HepG2 (cell line): ENCODE data around the gene DENND1C. TPM values are rescaled to one million over a fixed set of nuclear protein-coding genes. Genes with fewer than 3 reads are reported as not detected.

ENCODE experiments used
- CHCHD3 ChIP-seq: sonication (generic); formaldehyde crosslinking; IDR thresholded peaks from 2 replicates; pipeline ENCODE4 v1.8.0; 2022; ENCODE audit warnings: mild to moderate bottlenecking, missing genetic modification reagents, moderate library complexity
- FOXA3 ChIP-seq: IDR thresholded peaks from 2 replicates; pipeline ENCODE4 v1.6.1; 2016; ENCODE audit warnings: missing genetic modification reagents, missing compliant biosample characterization
- GATAD1 ChIP-seq: IDR thresholded peaks from 2 replicates; pipeline ENCODE4 v1.6.1; 2016; ENCODE audit warnings: missing genetic modification reagents, missing compliant biosample characterization
- GLI4 ChIP-seq: sonication (generic); formaldehyde crosslinking; IDR thresholded peaks from 2 replicates; pipeline ENCODE4 v1.5.1; 2020; ENCODE audit warnings: missing genetic modification reagents, mild to moderate bottlenecking, moderate library complexity, borderline replicate concordance
- JDP2 ChIP-seq: sonication (generic); formaldehyde crosslinking; IDR thresholded peaks from 2 replicates; pipeline ENCODE4 v1.8.1; 2022; ENCODE audit warnings: missing genetic modification reagents, borderline replicate concordance
- MED13 ChIP-seq: sonication (generic); formaldehyde crosslinking; IDR thresholded peaks from 2 replicates; pipeline ENCODE4 v1.5.0; 2020; ENCODE audit warnings: missing genetic modification reagents
- ZMAT3 ChIP-seq: sonication (generic); formaldehyde crosslinking; conservative IDR thresholded peaks from 2 replicates; pipeline ENCODE4 v1.7.0; 2021; ENCODE audit warnings: missing genetic modification reagents
- ZNF253 ChIP-seq: sonication (generic); formaldehyde crosslinking; IDR thresholded peaks from 2 replicates; pipeline ENCODE4 v1.8.0; 2022; ENCODE audit warnings: mild to moderate bottlenecking, missing genetic modification reagents, borderline replicate concordance
- ZNF496 ChIP-seq: sonication (generic); formaldehyde crosslinking; IDR thresholded peaks from 2 replicates; pipeline ENCODE4 v1.8.1; 2023; ENCODE audit warnings: mild to moderate bottlenecking, moderate library complexity, missing genetic modification reagents; ENCODE audit not compliant: insufficient replicate concordance
- ZNF530 ChIP-seq: sonication (generic); formaldehyde crosslinking; IDR thresholded peaks from 2 replicates; pipeline ENCODE4 v1.5.0; 2020; ENCODE audit warnings: low read depth, mild to moderate bottlenecking, missing genetic modification reagents
- ZNF563 ChIP-seq: sonication (generic); formaldehyde crosslinking; IDR thresholded peaks from 2 replicates; pipeline ENCODE4 v1.8.0; 2022; ENCODE audit warnings: mild to moderate bottlenecking, moderate library complexity, missing genetic modification reagents
- ZNF572 ChIP-seq: sonication (generic); formaldehyde crosslinking; IDR thresholded peaks from 2 replicates; pipeline ENCODE4 v1.5.1; 2020; ENCODE audit warnings: mild to moderate bottlenecking, missing genetic modification reagents
- ZNF614 ChIP-seq: IDR thresholded peaks from 2 replicates; pipeline ENCODE4 v1.6.1; 2018; ENCODE audit warnings: missing biosample characterization, missing genetic modification reagents, inconsistent platforms, borderline replicate concordance
- ZNF749 ChIP-seq: sonication (generic); formaldehyde crosslinking; IDR thresholded peaks from 2 replicates; pipeline ENCODE4 v1.8.0; 2022; ENCODE audit warnings: mild to moderate bottlenecking, missing genetic modification reagents, moderate library complexity, borderline replicate concordance
- polyA plus RNA-seq, 8 experiments: library from polyadenylated mRNA; depleted of rRNA in 3 of 8; stranded (reverse) in 7 of 8; unstranded in 1 of 8; fragments of >200 nt; fragmentation: Illumina TruSeq in 4 of 8; extraction: Trizol in 4 of 8; gene quantifications; 2 replicates each; pipeline versions ENCODE4 v1.2.1 to v1.2.3, GENCODE V29; 2011 to 2016; ENCODE audit warnings: low read depth in 4 of 8, missing spikeins in 1 of 8, mixed read lengths in 1 of 8; ENCODE audit not compliant: insufficient read depth in 1 of 8
- total RNA-seq, 5 experiments: library from RNA; depleted of rRNA; stranded (reverse); fragments of >200 nt; fragmentation: Illumina TruSeq; extraction: Trizol; gene quantifications; 2 replicates each; pipeline ENCODE4 v1.2.3, GENCODE V29; 2016; ENCODE audit warnings: low read depth in 1 of 5
- TF ChIP-seq, protein P1 (sequence below): IDR thresholded peaks from 2 replicates; pipeline ENCODE4 v1.6.1; 2016
- TF ChIP-seq, protein P2 (sequence below): sonication (generic); formaldehyde crosslinking; IDR thresholded peaks from 2 replicates; pipeline ENCODE4 v1.5.1; 2020; ENCODE audit warnings: mild to moderate bottlenecking, missing genetic modification reagents, borderline replicate concordance
- TF ChIP-seq, protein P3 (sequence below): fragments of 450-650 bp; IDR thresholded peaks from 2 replicates; pipeline ENCODE4 v1.6.1; 2017; ENCODE audit warnings: mild to moderate bottlenecking
- TF ChIP-seq, protein P4 (sequence below): sonication (generic); formaldehyde crosslinking; IDR thresholded peaks from 2 replicates; pipeline ENCODE4 v1.8.0; 2022; ENCODE audit warnings: low read depth, missing genetic modification reagents
- TF ChIP-seq, protein P5 (sequence below): sonication (generic); formaldehyde crosslinking; IDR thresholded peaks from 2 replicates; pipeline ENCODE4; 2020; ENCODE audit warnings: missing genetic modification reagents, mild to moderate bottlenecking, borderline replicate concordance

Gene DENND1C
- total and polyA plus RNA-seq, 2 of the 13 experiments (the other 11 are each of a cell fraction or from before 2014, with no cell fraction given) = 0.04 to 0.73 TPM

DNA sequence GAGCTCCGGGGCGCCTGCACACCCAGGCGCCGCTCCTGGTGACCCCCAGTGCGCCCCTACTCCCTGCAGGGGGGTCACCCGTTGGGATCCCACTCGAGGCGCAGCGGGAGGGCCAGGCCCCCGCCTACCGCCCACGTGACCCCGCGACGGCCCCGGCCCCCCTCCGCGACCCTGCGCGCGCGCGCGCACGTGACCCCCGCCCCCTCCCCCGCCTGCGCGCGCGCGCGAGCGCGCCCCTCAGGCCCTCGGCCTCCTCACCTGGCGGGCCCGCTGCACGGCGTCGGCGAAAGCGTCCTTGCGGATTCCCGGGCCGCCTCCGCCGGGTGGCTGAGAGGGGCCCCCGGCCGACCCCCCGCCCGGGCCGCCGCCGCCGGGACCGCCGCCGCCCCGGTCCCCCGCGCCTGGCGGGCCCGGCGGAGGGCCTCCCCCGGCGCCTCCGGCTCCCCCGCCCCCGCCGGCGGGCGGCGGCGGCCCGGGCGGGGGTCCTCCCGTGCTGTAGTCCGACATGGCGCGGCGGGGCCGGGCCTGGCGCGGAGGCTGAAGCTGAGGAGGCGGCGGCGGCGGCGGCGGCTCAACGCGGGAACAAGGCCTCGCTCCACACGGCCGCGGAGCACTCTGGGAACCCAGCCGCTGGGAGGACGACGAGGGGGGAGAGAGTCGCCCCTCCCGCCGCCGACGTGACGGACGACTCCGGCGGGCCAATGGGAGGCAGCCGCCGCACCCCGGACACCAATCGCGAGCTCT is 57.2 kb downstream of the DENND1C start, which contains the start of gene KHSRP (continued):
- TF ChIP-seq, protein P1, sequence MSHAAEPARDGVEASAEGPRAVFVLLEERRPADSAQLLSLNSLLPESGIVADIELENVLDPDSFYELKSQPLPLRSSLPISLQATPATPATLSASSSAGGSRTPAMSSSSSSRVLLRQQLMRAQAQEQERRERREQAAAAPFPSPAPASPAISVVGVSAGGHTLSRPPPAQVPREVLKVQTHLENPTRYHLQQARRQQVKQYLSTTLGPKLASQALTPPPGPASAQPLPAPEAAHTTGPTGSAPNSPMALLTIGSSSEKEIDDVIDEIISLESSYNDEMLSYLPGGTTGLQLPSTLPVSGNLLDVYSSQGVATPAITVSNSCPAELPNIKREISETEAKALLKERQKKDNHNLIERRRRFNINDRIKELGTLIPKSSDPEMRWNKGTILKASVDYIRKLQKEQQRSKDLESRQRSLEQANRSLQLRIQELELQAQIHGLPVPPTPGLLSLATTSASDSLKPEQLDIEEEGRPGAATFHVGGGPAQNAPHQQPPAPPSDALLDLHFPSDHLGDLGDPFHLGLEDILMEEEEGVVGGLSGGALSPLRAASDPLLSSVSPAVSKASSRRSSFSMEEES = no peak
- no peak for TF ChIP-seq ZMAT3
- TF ChIP-seq GATAD1 (CRISPR knock-in tag) = peak; percentile 75
- no peak for TF ChIP-seq ZNF572
- no peak for TF ChIP-seq JDP2 (CRISPR knock-in tag)
- TF ChIP-seq, protein P2, sequence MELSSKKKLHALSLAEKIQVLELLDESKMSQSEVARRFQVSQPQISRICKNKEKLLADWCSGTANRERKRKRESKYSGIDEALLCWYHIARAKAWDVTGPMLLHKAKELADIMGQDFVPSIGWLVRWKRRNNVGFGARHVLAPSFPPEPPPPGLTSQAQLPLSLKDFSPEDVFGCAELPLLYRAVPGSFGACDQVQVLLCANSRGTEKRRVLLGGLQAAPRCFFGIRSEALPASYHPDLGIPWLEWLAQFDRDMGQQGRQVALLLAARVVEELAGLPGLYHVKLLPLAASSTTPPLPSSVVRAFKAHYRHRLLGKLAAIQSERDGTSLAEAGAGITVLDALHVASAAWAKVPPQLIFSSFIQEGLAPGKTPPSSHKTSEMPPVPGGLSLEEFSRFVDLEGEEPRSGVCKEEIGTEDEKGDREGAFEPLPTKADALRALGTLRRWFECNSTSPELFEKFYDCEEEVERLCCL = no peak
- no peak for TF ChIP-seq CHCHD3 (CRISPR knock-in tag)
- TF ChIP-seq FOXA3 (CRISPR knock-in tag) = no peak
- TF ChIP-seq, protein P3, sequence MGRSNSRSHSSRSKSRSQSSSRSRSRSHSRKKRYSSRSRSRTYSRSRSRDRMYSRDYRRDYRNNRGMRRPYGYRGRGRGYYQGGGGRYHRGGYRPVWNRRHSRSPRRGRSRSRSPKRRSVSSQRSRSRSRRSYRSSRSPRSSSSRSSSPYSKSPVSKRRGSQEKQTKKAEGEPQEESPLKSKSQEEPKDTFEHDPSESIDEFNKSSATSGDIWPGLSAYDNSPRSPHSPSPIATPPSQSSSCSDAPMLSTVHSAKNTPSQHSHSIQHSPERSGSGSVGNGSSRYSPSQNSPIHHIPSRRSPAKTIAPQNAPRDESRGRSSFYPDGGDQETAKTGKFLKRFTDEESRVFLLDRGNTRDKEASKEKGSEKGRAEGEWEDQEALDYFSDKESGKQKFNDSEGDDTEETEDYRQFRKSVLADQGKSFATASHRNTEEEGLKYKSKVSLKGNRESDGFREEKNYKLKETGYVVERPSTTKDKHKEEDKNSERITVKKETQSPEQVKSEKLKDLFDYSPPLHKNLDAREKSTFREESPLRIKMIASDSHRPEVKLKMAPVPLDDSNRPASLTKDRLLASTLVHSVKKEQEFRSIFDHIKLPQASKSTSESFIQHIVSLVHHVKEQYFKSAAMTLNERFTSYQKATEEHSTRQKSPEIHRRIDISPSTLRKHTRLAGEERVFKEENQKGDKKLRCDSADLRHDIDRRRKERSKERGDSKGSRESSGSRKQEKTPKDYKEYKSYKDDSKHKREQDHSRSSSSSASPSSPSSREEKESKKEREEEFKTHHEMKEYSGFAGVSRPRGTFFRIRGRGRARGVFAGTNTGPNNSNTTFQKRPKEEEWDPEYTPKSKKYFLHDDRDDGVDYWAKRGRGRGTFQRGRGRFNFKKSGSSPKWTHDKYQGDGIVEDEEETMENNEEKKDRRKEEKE = no peak
- no peak for TF ChIP-seq ZNF749 (CRISPR knock-in tag)
- TF ChIP-seq GLI4 (CRISPR knock-in tag) = no peak
- no peak for TF ChIP-seq ZNF253 (CRISPR knock-in tag)
- TF ChIP-seq, protein P4, sequence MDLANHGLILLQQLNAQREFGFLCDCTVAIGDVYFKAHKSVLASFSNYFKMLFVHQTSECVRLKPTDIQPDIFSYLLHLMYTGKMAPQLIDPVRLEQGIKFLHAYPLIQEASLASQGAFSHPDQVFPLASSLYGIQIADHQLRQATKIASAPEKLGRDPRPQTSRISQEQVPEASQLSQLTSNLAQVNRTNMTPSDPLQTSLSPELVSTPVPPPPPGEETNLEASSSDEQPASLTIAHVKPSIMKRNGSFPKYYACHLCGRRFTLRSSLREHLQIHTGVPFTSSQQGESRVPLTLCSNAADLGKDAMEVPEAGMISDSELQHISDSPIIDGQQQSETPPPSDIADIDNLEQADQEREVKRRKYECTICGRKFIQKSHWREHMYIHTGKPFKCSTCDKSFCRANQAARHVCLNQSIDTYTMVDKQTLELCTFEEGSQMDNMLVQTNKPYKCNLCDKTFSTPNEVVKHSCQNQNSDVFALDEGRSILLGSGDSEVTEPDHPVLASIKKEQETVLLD (CRISPR knock-in tag) = no peak
- TF ChIP-seq ZNF530 (CRISPR knock-in tag) = no peak
- TF ChIP-seq, protein P5, sequence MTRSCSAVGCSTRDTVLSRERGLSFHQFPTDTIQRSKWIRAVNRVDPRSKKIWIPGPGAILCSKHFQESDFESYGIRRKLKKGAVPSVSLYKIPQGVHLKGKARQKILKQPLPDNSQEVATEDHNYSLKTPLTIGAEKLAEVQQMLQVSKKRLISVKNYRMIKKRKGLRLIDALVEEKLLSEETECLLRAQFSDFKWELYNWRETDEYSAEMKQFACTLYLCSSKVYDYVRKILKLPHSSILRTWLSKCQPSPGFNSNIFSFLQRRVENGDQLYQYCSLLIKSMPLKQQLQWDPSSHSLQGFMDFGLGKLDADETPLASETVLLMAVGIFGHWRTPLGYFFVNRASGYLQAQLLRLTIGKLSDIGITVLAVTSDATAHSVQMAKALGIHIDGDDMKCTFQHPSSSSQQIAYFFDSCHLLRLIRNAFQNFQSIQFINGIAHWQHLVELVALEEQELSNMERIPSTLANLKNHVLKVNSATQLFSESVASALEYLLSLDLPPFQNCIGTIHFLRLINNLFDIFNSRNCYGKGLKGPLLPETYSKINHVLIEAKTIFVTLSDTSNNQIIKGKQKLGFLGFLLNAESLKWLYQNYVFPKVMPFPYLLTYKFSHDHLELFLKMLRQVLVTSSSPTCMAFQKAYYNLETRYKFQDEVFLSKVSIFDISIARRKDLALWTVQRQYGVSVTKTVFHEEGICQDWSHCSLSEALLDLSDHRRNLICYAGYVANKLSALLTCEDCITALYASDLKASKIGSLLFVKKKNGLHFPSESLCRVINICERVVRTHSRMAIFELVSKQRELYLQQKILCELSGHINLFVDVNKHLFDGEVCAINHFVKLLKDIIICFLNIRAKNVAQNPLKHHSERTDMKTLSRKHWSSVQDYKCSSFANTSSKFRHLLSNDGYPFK (CRISPR knock-in tag) = no peak
- TF ChIP-seq ZNF563 (CRISPR knock-in tag) = no peak
- no peak for TF ChIP-seq ZNF496
- TF ChIP-seq MED13 (CRISPR knock-in tag) = no peak
- no peak for TF ChIP-seq ZNF614 (CRISPR knock-in tag)
